ENCODE data around the gene STX8. TPM values are rescaled to one million over a fixed set of nuclear protein-coding genes. Genes with fewer than 3 reads are reported as not detected.

Gene STX8
- total RNA-seq, 1 donor from 2014 or later, result 61.6 TPM

- no peaks in the 10 kb centered on the region for H3K36me3 Mint-ChIP-seq (ENCODE audit: unreplicated experiment)
- no peaks in the 10 kb centered on the region for H3K27me3 Mint-ChIP-seq (ENCODE audit: unreplicated experiment)
- DNase-seq (ENCODE audit: extremely low spot score, unreplicated experiment), result no peak
- H3K9me3 Mint-ChIP-seq (ENCODE audit: unreplicated experiment), result no peaks in the 10 kb centered on the region
- no peak overlapping the region for H3K4me3 Mint-ChIP-seq (ENCODE audit: unreplicated experiment)
- H3K27ac Mint-ChIP-seq (ENCODE audit: unreplicated experiment), result no peak overlapping the region
- TF ChIP-seq CTCF (IDR thresholded peaks at IDR 0.05), result no peak
- peaks cover 35% of the 10 kb centered on the region for H3K4me1 Mint-ChIP-seq (ENCODE audit: unreplicated experiment)
These were observed 319.3 kb downstream of the STX8 start for GRCh38 chr17:9256361-9256750.

GRCh38 chr17:9255833-9256232, 319.8 kb downstream of the STX8 start:
- no peak for TF ChIP-seq CTCF (IDR thresholded peaks at IDR 0.05)
- no peaks in the 10 kb centered on the region for H3K36me3 Mint-ChIP-seq (ENCODE audit: unreplicated experiment)
- no peak for DNase-seq (ENCODE audit: extremely low spot score, unreplicated experiment)
- H3K9me3 Mint-ChIP-seq (ENCODE audit: unreplicated experiment), result no peaks in the 10 kb centered on the region
- H3K4me1 Mint-ChIP-seq (ENCODE audit: unreplicated experiment), result peaks cover 35% of the 10 kb centered on the region
- no peak overlapping the region for H3K4me3 Mint-ChIP-seq (ENCODE audit: unreplicated experiment)
- no peak overlapping the region for H3K27ac Mint-ChIP-seq (ENCODE audit: unreplicated experiment)
- H3K27me3 Mint-ChIP-seq (ENCODE audit: unreplicated experiment), result no peaks in the 10 kb centered on the region

GRCh38 chr17:9254841-9255240, 320.8 kb downstream of the STX8 start:
- TF ChIP-seq CTCF (IDR thresholded peaks at IDR 0.05), result no peak
- Mint-ChIP-seq H3K27ac (ENCODE audit: unreplicated experiment) (no peak overlapping the region), H3K4me1 (ENCODE audit: unreplicated experiment) (peaks cover 35% of the 10 kb centered on the region), H3K9me3 (ENCODE audit: unreplicated experiment) (no peaks in the 10 kb centered on the region), H3K4me3 (ENCODE audit: unreplicated experiment) (no peak overlapping the region), H3K27me3 (ENCODE audit: unreplicated experiment) (no peaks in the 10 kb centered on the region), H3K36me3 (ENCODE audit: unreplicated experiment) (no peaks in the 10 kb centered on the region)
- DNase-seq (ENCODE audit: extremely low spot score, unreplicated experiment), result no peak

GRCh38 chr17:9253308-9253707, 322.3 kb downstream of the STX8 start:
- H3K4me3 Mint-ChIP-seq (ENCODE audit: unreplicated experiment), result no peak overlapping the region
- H3K36me3 Mint-ChIP-seq (ENCODE audit: unreplicated experiment), result peaks cover 4% of the 10 kb centered on the region
- no peak for TF ChIP-seq CTCF (IDR thresholded peaks at IDR 0.05)
- no peak overlapping the region for H3K27ac Mint-ChIP-seq (ENCODE audit: unreplicated experiment)
- no peak for DNase-seq (ENCODE audit: extremely low spot score, unreplicated experiment)
- H3K4me1 Mint-ChIP-seq (ENCODE audit: unreplicated experiment), result peaks cover 22% of the 10 kb centered on the region
- no peaks in the 10 kb centered on the region for H3K27me3 Mint-ChIP-seq (ENCODE audit: unreplicated experiment)
- H3K9me3 Mint-ChIP-seq (ENCODE audit: unreplicated experiment), result no peaks in the 10 kb centered on the region

- Mint-ChIP-seq H3K4me1 (ENCODE audit: unreplicated experiment) (peaks cover 4% of the 10 kb centered on the region), H3K27me3 (ENCODE audit: unreplicated experiment) (no peaks in the 10 kb centered on the region), H3K27ac (ENCODE audit: unreplicated experiment) (no peak overlapping the region), H3K36me3 (ENCODE audit: unreplicated experiment) (peaks cover 4% of the 10 kb centered on the region), H3K9me3 (ENCODE audit: unreplicated experiment) (no peaks in the 10 kb centered on the region), H3K4me3 (ENCODE audit: unreplicated experiment) (no peak overlapping the region)
- TF ChIP-seq CTCF (IDR thresholded peaks at IDR 0.05), result no peak
- no peak for DNase-seq (ENCODE audit: extremely low spot score, unreplicated experiment)
These were observed 324.3 kb downstream of the STX8 start for GRCh38 chr17:9251273-9251672.
